ENCODE data around the gene PEAK1. TPM values are rescaled to one million over a fixed set of nuclear protein-coding genes. Genes with fewer than 3 reads are reported as not detected.
"Not testable (repeated sequence)": the region's sequence is repeated elsewhere in the genome, so short reads cannot be mapped to it uniquely, and the experiment has no call there.

PEAK1 gene
- total and polyA plus RNA-seq, 2 experiments from 2014 or later: 15.8 to 42.0 TPM

DNA sequence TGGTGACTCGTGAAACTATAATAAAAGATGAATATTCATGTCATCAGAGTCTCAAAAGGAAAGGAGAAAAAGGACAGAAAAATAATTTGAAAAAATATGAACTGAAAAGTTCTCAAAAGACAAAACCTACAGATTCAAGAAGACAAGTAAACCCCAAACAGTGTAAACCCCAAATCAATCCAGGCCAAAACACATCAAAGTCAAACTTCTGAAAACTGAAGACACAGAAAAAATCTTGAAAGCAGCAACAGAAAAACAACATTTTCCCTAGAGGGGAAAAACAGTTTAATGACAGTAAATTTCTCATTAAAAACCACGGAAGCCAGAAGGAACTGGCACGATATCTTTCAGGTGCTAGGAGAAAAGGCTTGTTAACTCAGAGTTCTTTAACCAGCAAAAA, 143.8 kb downstream of the PEAK1 start:
- Histone ChIP-seq H3K27me3 (no peaks in the 10 kb centered on the region), H3K4me3 (no peak overlapping the region), H3K27ac (no peak overlapping the region), H3K36me3 (no peaks in the 10 kb centered on the region), H3K4me1 (ENCODE audit: low read depth) (no peaks in the 10 kb centered on the region), H3K9me3 (ENCODE audit: low read depth) (no peaks in the 10 kb centered on the region)
- TF ChIP-seq, protein P1, sequence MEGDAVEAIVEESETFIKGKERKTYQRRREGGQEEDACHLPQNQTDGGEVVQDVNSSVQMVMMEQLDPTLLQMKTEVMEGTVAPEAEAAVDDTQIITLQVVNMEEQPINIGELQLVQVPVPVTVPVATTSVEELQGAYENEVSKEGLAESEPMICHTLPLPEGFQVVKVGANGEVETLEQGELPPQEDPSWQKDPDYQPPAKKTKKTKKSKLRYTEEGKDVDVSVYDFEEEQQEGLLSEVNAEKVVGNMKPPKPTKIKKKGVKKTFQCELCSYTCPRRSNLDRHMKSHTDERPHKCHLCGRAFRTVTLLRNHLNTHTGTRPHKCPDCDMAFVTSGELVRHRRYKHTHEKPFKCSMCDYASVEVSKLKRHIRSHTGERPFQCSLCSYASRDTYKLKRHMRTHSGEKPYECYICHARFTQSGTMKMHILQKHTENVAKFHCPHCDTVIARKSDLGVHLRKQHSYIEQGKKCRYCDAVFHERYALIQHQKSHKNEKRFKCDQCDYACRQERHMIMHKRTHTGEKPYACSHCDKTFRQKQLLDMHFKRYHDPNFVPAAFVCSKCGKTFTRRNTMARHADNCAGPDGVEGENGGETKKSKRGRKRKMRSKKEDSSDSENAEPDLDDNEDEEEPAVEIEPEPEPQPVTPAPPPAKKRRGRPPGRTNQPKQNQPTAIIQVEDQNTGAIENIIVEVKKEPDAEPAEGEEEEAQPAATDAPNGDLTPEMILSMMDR (IDR thresholded peaks at IDR 0.05; ENCODE audit: low read depth, low read length): no peak
- no peak for DNase-seq (ENCODE audit: low read depth in 1 of 2, low spot score in 1 of 2)

DNA sequence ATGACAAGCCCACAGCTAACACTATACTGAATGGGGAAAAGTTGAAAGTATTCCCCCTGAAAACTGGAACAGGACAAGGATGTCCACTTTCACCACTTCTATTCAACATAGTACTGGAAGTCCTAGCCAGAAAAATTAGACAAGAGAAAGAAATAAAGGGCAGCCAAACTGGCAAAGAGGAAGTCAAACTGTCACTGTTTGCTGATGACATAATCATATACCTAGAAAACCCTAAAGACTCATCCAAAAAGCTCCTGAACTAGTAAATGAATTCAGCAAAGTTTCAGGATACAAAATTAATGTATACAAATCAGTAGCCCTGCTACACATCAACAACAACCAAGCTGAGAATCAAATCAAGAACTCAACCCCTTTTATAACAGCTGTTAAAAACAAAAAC, 146.8 kb downstream of the PEAK1 start:
- not testable (repeated sequence) for H3K36me3 ChIP-seq; DNase-seq (ENCODE audit: low read depth in 1 of 2, low spot score in 1 of 2); H3K27me3 ChIP-seq; H3K4me1 ChIP-seq (ENCODE audit: low read depth); H3K9me3 ChIP-seq (ENCODE audit: low read depth); H3K27ac ChIP-seq; H3K4me3 ChIP-seq

DNA sequence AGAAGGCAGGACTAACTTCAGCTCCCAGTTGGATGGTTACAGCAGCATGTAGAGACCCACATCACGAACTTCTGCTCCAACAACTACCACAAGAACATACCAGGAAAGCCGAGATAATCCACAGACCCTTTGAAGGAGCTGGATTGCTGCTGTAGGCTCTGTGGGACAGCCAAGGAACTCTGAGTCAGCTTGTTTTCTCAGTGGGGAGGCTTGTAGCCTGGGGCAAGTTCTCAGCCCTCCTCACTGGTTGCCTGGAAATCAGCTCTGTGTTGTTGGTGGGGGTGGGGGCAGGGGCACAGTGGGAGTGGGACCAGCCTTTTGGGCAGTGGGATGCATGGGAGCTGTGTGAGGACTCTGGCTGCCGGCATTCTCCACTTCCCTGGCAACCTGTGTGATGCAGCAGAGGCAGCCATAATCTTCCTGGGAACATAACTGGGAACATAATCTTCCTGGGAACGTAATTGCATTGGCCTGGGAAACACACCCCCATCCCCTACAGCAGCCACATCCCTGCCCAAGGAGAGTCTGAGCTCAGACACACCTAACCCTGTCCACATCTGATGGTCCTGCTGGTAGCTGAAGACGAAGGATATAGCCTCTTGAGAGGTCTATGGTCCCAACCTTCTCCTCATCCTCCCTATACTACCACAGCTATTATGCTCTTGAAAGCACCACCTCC, 153.1 kb downstream of the PEAK1 start:
- H3K4me3 ChIP-seq: no peak overlapping the region
- DNase-seq (ENCODE audit: low read depth in 1 of 2, low spot score in 1 of 2): peak in 1 of 2 donors; percentile 77
- H3K27me3 ChIP-seq: no peaks in the 10 kb centered on the region
- TF ChIP-seq, protein P1 (IDR thresholded peaks at IDR 0.05; ENCODE audit: low read depth, low read length): no peak
- no peaks in the 10 kb centered on the region for H3K4me1 ChIP-seq (ENCODE audit: low read depth)
- H3K27ac ChIP-seq: no peak overlapping the region
- H3K36me3 ChIP-seq: no peaks in the 10 kb centered on the region
- H3K9me3 ChIP-seq (ENCODE audit: low read depth): no peaks in the 10 kb centered on the region

DNA sequence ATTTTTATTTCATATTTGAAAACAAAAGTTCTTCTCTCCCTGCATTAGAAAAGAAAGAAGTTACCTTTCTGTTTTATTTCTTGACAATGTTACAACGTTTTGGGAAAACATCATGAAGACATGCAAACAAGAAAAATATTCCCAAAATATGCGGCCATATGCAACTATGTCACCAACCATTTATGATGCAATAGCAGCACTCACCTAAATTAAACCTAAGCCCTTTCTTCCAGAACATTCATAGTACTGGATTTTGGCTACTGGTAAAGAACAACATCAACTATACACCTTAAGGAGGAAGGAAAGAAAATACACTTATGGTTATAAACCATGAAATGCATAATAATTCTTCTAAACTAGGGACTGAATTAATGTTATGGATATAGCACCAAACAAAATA, 164.5 kb downstream of the PEAK1 start:
- H3K9me3 ChIP-seq (ENCODE audit: low read depth): no peaks in the 10 kb centered on the region
- H3K27me3 ChIP-seq: no peaks in the 10 kb centered on the region
- TF ChIP-seq, protein P1 (IDR thresholded peaks at IDR 0.05; ENCODE audit: low read depth, low read length): no peak
- no peaks in the 10 kb centered on the region for H3K36me3 ChIP-seq
- no peak overlapping the region for H3K27ac ChIP-seq
- no peak overlapping the region for H3K4me3 ChIP-seq
- DNase-seq (ENCODE audit: low read depth in 1 of 2, low spot score in 1 of 2): no peak
- no peaks in the 10 kb centered on the region for H3K4me1 ChIP-seq (ENCODE audit: low read depth)

DNA sequence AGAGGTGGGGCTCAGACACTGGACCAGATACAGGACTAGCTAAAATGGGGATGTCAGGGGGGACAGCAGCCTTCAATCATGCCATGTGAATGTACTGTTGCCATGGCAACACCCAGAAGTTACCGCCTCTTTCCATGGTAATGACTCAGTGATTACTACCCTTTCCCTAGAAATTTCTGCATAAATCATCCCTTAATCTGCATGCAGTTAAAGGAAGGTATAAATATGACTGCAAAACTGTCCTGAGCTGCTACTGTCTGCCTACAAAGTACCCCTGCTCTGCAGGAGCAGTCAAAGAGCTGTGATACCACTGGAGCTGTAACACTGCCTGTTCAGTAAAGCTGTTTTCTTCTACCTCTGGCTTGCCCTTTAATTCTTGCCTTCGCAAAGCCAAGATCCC, 168.2 kb downstream of the PEAK1 start:
- Histone ChIP-seq H3K4me1 (ENCODE audit: low read depth) (no peaks in the 10 kb centered on the region), H3K4me3 (no peak overlapping the region), H3K36me3 (no peaks in the 10 kb centered on the region), H3K9me3 (ENCODE audit: low read depth) (no peaks in the 10 kb centered on the region), H3K27me3 (no peaks in the 10 kb centered on the region), H3K27ac (no peak overlapping the region)
- TF ChIP-seq, protein P1 (IDR thresholded peaks at IDR 0.05; ENCODE audit: low read depth, low read length): no peak
- peak in 1 of 2 donors; percentile 9 for DNase-seq (ENCODE audit: low read depth in 1 of 2, low spot score in 1 of 2)

DNA sequence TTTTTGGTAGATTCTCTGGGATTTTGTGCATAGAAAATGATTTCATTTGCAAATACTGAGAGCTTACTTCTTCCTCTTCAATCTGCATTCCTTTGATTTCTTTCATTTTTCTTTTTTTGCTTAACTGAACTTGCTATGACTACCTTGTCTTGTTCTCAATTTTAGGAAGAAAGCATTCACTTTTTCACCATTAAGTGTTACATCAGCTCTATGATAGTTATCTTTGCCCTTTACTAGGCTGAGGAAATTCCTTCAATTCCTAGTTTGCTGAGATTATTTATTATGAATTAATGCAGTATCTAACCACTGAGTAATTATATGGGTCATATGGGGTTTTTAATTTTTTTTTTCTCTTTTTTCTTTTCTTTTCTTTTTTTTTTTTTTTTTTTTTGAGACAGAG, 172.8 kb downstream of the PEAK1 start:
- Histone ChIP-seq H3K4me3 (no peak overlapping the region), H3K27ac (no peak overlapping the region), H3K36me3 (no peaks in the 10 kb centered on the region), H3K9me3 (ENCODE audit: low read depth) (no peaks in the 10 kb centered on the region), H3K4me1 (ENCODE audit: low read depth) (no peaks in the 10 kb centered on the region), H3K27me3 (no peaks in the 10 kb centered on the region)
- TF ChIP-seq, protein P1 (IDR thresholded peaks at IDR 0.05; ENCODE audit: low read depth, low read length): no peak
- no peak for DNase-seq (ENCODE audit: low read depth in 1 of 2, low spot score in 1 of 2)

Data from cardiac muscle cell (in vitro differentiated cells and primary cell).